SJCRH30 (cell line): Measurements from ENCODE around the gene EDN2. TPM values are rescaled to one million over a fixed set of nuclear protein-coding genes. Genes with fewer than 3 reads are reported as not detected.

ENCODE experiments used
- DNase-seq, 2 experiments: peaks; one replicate each; pipeline ENCODE4 v3.0.0-alpha.2; 2015 to 2020
- H3K27ac ChIP-seq: fragments of 250-450 bp; sonication (Bioruptor Pico); 2 replicates; pipeline ENCODE4 v1.5.1; 2020; ENCODE audit warnings: mild to moderate bottlenecking, moderate library complexity
- H3K27me3 ChIP-seq: fragments of 250-450 bp; sonication (Bioruptor Pico); 2 replicates; pipeline ENCODE4 v1.5.1; 2020; ENCODE audit warnings: mild to moderate bottlenecking, moderate library complexity
- H3K36me3 ChIP-seq: fragments of 250-450 bp; sonication (Bioruptor Pico); 2 replicates; pipeline ENCODE4 v1.5.1; 2020; ENCODE audit warnings: mild to moderate bottlenecking, moderate library complexity
- H3K4me1 ChIP-seq: fragments of 250-450 bp; sonication (Bioruptor Pico); 2 replicates; pipeline ENCODE4 v1.5.1; 2020; ENCODE audit warnings: mild to moderate bottlenecking, moderate library complexity
- H3K4me3 ChIP-seq: fragments of 250-450 bp; sonication (Bioruptor Pico); 2 replicates; pipeline ENCODE4 v1.5.1; 2020; ENCODE audit warnings: mild to moderate bottlenecking, moderate library complexity
- H3K9me3 ChIP-seq: fragments of 250-450 bp; sonication (Bioruptor Pico); replicated peaks from 2 replicates; pipeline ENCODE4 v1.5.1; 2020; ENCODE audit warnings: mild to moderate bottlenecking, moderate library complexity
- total RNA-seq: library from RNA; depleted of rRNA; stranded (reverse); fragments of >200 nt; shearing (Covaris generic); gene quantifications from 2 replicates; pipeline ENCODE4 v1.2.3, GENCODE V29; 2014

The EDN2 gene
- total RNA-seq, 1 experiment from 2014 or later = 0.32 TPM

- Histone ChIP-seq H3K9me3 (no peaks in the 10 kb centered on the region), H3K27ac (peak overlapping the region; percentile 83), H3K4me3 (peak overlapping the region; percentile 52), H3K4me1 (peaks cover 52% of the 10 kb centered on the region), H3K27me3 (no peaks in the 10 kb centered on the region), H3K36me3 (no peaks in the 10 kb centered on the region)
- DNase-seq = peak; percentile 69 to 80
Observed at GRCh38 chr1:41487126-41488039, 2.9 kb upstream of the EDN2 start.

GRCh38 chr1:41486371-41487125, 2.1 kb upstream of the EDN2 start:
- Histone ChIP-seq H3K36me3 (no peaks in the 10 kb centered on the region), H3K9me3 (no peaks in the 10 kb centered on the region), H3K27me3 (no peaks in the 10 kb centered on the region), H3K27ac (peak overlapping the region; percentile 83), H3K4me1 (peaks cover 58% of the 10 kb centered on the region), H3K4me3 (peak overlapping the region; percentile 52)
- DNase-seq = peak; percentile 71 to 86

DNA sequence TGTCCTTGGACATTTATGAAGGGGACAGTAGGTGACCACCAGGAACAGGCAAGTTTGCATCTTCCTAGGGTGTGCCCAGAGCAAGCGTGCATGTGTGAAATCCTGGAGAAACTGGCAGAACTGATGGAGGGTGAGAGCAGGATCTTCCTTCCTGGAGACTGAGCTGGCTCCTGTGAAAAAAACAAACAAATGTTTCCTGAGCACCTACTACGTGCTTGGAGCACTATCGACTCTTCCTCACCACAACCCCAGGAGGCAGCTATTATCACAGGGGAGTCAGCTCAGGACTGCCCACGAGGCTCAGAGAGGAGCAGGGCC, 1.5 kb upstream of the EDN2 start:
- Histone ChIP-seq H3K27ac (peak overlapping the region; percentile 83), H3K4me1 (peaks cover 58% of the 10 kb centered on the region)

DNA sequence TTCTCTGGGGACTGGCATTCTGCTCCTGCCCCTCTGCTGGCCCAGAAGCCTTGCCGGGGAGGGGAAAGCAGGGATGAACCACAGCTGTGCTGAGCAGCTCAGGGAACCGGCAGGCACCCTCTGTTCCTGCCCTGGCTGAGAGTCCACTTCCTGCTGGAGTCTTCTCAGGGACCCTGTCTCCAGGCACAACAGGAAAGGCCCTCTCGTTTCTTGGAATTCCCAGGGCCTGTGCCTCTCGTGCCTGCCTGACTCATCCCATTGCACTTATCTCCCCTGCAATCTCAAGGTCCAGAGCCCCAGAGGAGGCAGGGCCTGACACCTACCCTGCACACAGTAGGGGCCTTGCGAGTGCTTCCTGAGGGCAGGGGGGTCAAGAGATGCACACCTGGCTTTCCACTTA, 1.1 kb upstream of the EDN2 start:
- H3K27ac ChIP-seq = peak overlapping the region; percentile 83
- peaks cover 58% of the 10 kb centered on the region for H3K4me1 ChIP-seq
- no peak overlapping the region for H3K4me3 ChIP-seq
- H3K9me3 ChIP-seq = no peaks in the 10 kb centered on the region
- H3K36me3 ChIP-seq = no peaks in the 10 kb centered on the region
- H3K27me3 ChIP-seq = no peaks in the 10 kb centered on the region
- peak; percentile 58 to 67 for DNase-seq

More for the DNA sequence above, 1.5 kb upstream of the EDN2 start:
- H3K36me3 ChIP-seq = no peaks in the 10 kb centered on the region
- no peak for DNase-seq
- H3K9me3 ChIP-seq = no peaks in the 10 kb centered on the region
- H3K4me3 ChIP-seq = peak overlapping the region; percentile 52
- H3K27me3 ChIP-seq = no peaks in the 10 kb centered on the region

- Histone ChIP-seq H3K4me3 (no peak overlapping the region), H3K4me1 (peaks cover 57% of the 10 kb centered on the region), H3K27ac (no peak overlapping the region), H3K9me3 (no peaks in the 10 kb centered on the region), H3K27me3 (no peaks in the 10 kb centered on the region), H3K36me3 (no peaks in the 10 kb centered on the region)
- no peak for DNase-seq
Observed at GRCh38 chr1:41483960-41484401, 502 bp downstream of the EDN2 start.

DNA sequence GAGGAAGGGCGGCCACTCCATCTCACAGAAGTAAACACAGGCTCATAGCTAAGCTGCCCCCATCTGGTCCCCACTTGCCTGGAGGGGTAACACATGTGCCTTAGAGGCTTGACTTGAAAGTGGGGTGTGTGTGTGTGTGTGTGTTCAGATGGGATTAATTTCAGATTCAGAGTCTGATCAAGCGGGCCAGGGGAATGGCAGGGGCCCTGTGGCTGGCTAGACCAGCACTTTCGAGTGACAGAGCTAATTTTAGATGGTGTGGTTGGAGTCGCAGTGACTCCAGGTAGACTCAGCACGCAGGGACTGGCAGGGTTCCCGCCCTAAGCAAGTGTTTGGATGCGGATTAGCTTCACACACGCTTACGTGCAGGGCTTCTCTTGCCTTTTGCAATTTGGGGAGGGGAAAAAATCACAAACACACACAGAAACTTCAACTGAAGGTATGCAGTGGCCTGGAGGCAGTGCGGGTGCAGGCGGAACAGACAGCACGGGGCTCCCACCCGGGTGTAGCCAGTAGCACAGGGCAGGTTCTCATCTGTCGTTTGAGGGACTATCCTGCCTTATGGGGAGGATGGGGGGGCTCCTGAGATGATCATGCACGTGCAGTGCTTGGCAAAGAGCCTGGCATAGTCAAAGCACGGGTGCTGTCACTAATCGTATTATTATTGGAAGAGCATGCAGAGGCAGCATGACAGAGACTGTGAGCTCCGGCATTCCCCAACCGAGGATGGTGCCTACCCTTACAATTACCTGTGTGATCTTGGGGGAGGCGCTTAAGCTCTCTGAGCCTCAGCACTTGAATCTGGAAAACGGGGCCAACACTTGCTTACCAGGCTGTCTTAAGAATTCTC, 1.3 kb downstream of the EDN2 start:
- no peaks in the 10 kb centered on the region for H3K9me3 ChIP-seq
- peaks cover 51% of the 10 kb centered on the region for H3K4me1 ChIP-seq
- no peak overlapping the region for H3K4me3 ChIP-seq
- H3K36me3 ChIP-seq = no peaks in the 10 kb centered on the region
- peak; percentile 67 to 71 for DNase-seq
- no peaks in the 10 kb centered on the region for H3K27me3 ChIP-seq
- H3K27ac ChIP-seq = no peak overlapping the region; the same call in 1 of the 2 replicates

DNA sequence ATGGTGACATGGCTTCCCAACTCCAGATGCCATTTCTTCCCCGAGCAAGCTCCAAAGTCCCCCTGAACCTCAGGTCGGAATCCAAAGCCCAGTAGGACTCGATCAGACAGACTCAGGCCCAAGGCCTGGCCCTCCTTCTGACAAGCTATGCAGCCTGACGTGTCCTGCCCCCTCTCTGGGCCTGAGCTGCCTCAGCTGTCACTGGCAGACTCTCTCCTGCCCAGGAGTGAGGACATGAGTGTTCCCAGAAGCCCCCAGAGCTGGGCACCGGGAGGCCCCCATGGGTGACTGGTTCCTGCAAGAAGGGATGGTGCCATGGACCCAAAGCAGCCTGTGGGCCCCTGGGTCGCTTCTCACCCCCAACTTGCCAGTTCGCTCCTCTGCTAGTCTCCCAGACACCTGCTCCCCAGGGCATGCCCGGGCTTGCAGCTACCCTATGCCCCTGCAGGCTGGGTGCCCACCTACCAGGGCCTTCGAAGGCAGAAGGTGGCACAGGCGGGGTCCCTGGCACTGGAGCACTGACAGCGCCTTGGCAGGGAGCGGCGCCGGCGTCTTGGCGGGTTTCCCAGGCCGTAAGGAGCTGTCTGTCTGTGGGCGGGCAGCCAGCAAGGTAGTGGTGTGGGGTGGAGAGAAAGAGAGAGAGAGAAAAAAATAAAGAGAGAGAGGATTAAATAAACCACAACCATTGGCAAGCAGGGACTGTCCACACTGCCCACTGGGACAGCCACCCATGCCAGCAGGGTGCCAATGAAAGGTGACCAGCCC, 2.3 kb downstream of the EDN2 start:
- Histone ChIP-seq H3K27me3 (no peaks in the 10 kb centered on the region), H3K36me3 (no peaks in the 10 kb centered on the region), H3K4me1 (peaks cover 42% of the 10 kb centered on the region), H3K27ac (no peak overlapping the region; the same call in 1 of the 2 replicates), H3K9me3 (no peaks in the 10 kb centered on the region), H3K4me3 (no peak overlapping the region)
- no peak for DNase-seq

- Histone ChIP-seq H3K27ac (no peak overlapping the region), H3K9me3 (no peaks in the 10 kb centered on the region), H3K27me3 (no peaks in the 10 kb centered on the region), H3K36me3 (no peaks in the 10 kb centered on the region), H3K4me3 (no peak overlapping the region), H3K4me1 (peaks cover 49% of the 10 kb centered on the region)
- DNase-seq = no peak
Observed at GRCh38 chr1:41481109-41481775, 3.2 kb downstream of the EDN2 start.

DNA sequence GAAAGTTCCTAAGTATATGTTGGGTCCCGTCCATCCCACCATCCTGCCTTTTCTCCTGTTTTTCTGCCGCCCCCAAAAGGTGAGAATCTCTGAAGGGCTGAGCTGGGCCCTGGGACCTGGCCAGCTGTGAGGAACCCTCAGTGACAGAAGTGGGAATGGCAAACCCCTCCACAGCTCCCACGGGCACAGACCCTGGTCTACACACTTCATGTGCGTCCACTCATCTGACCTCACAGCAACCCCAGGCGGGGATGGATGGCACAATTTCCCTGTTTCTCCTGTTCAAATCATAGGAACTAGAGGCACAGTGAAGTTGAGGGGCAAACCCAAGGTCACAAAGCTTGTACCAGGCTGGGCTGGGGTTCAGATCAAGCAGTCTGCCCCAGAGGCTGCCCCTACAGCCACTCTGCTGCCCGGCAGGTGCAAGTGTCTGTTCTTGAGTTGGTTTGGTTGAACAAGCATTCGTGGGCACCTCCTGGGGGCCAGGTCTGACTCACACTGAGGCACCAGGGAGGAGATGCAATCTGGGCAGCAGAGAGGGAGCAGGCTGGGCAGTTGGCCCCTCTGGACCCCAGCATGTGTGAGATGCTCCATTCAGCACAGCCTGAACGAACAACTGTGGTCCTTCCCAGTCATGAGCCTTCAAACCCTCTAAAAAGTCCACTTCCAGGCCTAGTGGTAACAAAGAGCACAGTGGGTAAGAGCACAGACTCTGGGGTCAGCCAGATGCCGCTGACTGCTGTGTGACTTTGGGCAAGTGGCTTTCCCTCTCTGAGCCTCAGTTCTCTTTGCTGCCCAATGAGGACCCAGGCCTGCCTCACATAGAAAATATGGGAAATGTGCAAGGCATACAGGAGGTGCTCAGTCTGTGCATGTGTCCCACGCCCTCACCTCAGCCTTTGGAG, 4.0 kb downstream of the EDN2 start:
- no peak for DNase-seq
- H3K36me3 ChIP-seq = no peaks in the 10 kb centered on the region
- no peaks in the 10 kb centered on the region for H3K27me3 ChIP-seq
- no peak overlapping the region for H3K27ac ChIP-seq
- H3K9me3 ChIP-seq = no peaks in the 10 kb centered on the region
- no peak overlapping the region for H3K4me3 ChIP-seq
- peaks cover 50% of the 10 kb centered on the region for H3K4me1 ChIP-seq

- H3K27me3 ChIP-seq = no peaks in the 10 kb centered on the region
- H3K27ac ChIP-seq = no peak overlapping the region
- no peaks in the 10 kb centered on the region for H3K36me3 ChIP-seq
- H3K4me1 ChIP-seq = peaks cover 50% of the 10 kb centered on the region
- no peak for DNase-seq
- H3K4me3 ChIP-seq = no peak overlapping the region
- H3K9me3 ChIP-seq = no peaks in the 10 kb centered on the region
Observed at GRCh38 chr1:41479808-41480160, 4.7 kb downstream of the EDN2 start.

- Histone ChIP-seq H3K36me3 (no peaks in the 10 kb centered on the region), H3K27ac (no peak overlapping the region), H3K4me1 (peaks cover 52% of the 10 kb centered on the region), H3K27me3 (no peaks in the 10 kb centered on the region), H3K4me3 (no peak overlapping the region), H3K9me3 (no peaks in the 10 kb centered on the region)
- no peak for DNase-seq
Observed at GRCh38 chr1:41479000-41479807, 5.3 kb downstream of the EDN2 start.

DNA sequence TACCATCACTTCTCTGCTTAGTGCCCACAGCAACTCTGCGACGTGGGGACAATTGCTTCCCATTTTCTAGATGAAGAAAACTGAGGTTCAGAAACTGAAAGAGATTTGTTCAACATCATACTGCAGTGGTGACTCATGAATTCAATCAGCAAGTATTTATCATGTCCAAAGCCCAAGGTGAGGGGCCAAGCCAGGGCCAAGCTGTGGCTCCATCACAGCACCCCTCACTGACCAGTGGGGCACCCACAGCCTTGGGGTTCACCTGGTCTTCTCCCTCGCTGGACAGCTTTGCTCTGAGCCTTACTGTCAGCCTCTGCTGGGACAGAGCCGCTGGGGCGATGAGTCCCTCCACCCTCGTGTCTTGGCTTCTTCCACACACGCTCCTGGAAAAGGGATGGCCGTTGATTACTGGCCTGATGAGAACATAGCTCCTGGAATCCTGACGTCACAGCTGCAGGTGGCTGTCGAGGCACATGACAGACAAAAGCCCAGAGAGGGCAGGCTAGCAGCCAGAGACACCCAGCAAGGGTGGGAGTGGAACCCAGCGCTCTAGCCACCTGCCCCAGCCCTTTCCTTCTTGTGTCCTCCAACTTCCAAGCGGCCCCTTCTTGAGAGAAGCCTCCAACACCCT, 6.2 kb downstream of the EDN2 start:
- Histone ChIP-seq H3K4me3 (no peak overlapping the region), H3K36me3 (no peaks in the 10 kb centered on the region), H3K9me3 (no peaks in the 10 kb centered on the region), H3K27ac (no peak overlapping the region), H3K27me3 (no peaks in the 10 kb centered on the region), H3K4me1 (peaks cover 49% of the 10 kb centered on the region)
- no peak for DNase-seq
